ENCODE results near the gene PLCB2. TPM values are rescaled to one million over a fixed set of nuclear protein-coding genes. Genes with fewer than 3 reads are reported as not detected.

Gene PLCB2
- total RNA-seq, 1 experiment from 2014 or later, result 7.4 TPM

DNA sequence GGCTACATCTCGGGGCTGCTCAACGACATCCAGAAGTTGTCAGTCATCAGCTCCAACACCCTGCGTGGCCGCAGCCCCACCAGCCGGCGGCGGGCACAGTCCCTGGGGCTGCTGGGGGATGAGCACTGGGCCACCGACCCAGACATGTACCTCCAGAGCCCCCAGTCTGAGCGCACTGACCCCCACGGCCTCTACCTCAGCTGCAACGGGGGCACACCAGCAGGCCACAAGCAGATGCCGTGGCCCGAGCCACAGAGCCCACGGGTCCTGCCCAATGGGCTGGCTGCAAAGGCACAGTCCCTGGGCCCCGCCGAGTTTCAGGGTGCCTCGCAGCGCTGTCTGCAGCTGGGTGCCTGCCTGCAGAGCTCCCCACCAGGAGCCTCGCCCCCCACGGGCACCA, 41.9 kb downstream of the PLCB2 start:
- no peak overlapping the region for H2AFZ ChIP-seq (ENCODE audit: low read length)
- H3K27me3 ChIP-seq (ENCODE audit: insufficient read depth, low read length), result no peaks in the 10 kb centered on the region
- H2BK12ac ChIP-seq (ENCODE audit: insufficient read length, low read depth, low read length), result no peak overlapping the region
- H4K91ac ChIP-seq (ENCODE audit: insufficient read length, low read depth, low read length), result no peak overlapping the region
- no peaks in the 10 kb centered on the region for H3K9me3 ChIP-seq (ENCODE audit: control insufficient read depth, low read depth, low read length)
- no peak overlapping the region for H2BK15ac ChIP-seq (ENCODE audit: low read depth, low read length)
- no peak overlapping the region for H3T11ph ChIP-seq (ENCODE audit: low read length)
- no peak overlapping the region for H2BK5ac ChIP-seq (ENCODE audit: insufficient read length, low read length)
- DNase-seq, result no peak
- H4K20me1 ChIP-seq (ENCODE audit: control insufficient read depth, insufficient read depth, insufficient read length), result no peaks in the 10 kb centered on the region
- no peaks in the 10 kb centered on the region for H3K79me1 ChIP-seq (ENCODE audit: insufficient read depth, low read depth, low read length, poor library complexity, severe bottlenecking)
- H3K4me3 Mint-ChIP-seq, result no peak overlapping the region
- H2BK120ac ChIP-seq (ENCODE audit: low read depth, low read length, poor library complexity, severe bottlenecking), result no peak overlapping the region
- H3K36me3 Mint-ChIP-seq (ENCODE audit: insufficient read depth in 1 of 3, low read depth in 3 of 3), result no peaks in the 10 kb centered on the region; a peak in 2 of 7 replicates
- H3K27me3 Mint-ChIP-seq (ENCODE audit: low read depth), result no peaks in the 10 kb centered on the region; the same call in 1 of the 2 replicates
- H3K14ac ChIP-seq (ENCODE audit: insufficient read depth, low read length), result no peak overlapping the region
- WGBS (ENCODE audit: extremely low coverage, insufficient read length, low lambda C conversion rate), result no CpG with 5 or more reads among the region's 20 CpGs
- H3K4me2 ChIP-seq (ENCODE audit: insufficient read depth, insufficient read length, low read length), result no peak overlapping the region
- no peak for TF ChIP-seq CTCF (conservative IDR thresholded peaks at IDR 0.05)
- H3K23me2 ChIP-seq (ENCODE audit: insufficient read length, low read depth, low read length, poor library complexity, severe bottlenecking), result no peaks in the 10 kb centered on the region
- H3K27ac Mint-ChIP-seq, result no peak overlapping the region
- H3K9me3 Mint-ChIP-seq, result no peaks in the 10 kb centered on the region; a peak in 1 of 5 replicates
- no peaks in the 10 kb centered on the region for H3K4me1 ChIP-seq (ENCODE audit: insufficient read depth, low read length)
- no peaks in the 10 kb centered on the region for H3K79me2 ChIP-seq (ENCODE audit: insufficient read depth, low read length)
- H4K5ac ChIP-seq (ENCODE audit: insufficient read length, low read depth, low read length), result no peak overlapping the region
- H3K18ac ChIP-seq (ENCODE audit: insufficient read length, low read depth, low read length), result no peak overlapping the region
- H3K4ac ChIP-seq (ENCODE audit: low read depth, low read length), result no peak overlapping the region
- no peak overlapping the region for H3K27ac ChIP-seq (ENCODE audit: insufficient read length, low read depth, low read length)
- no peak overlapping the region for H3K56ac ChIP-seq (ENCODE audit: insufficient read length, low read depth, low read length)
- H4K8ac ChIP-seq (replicated peaks; ENCODE audit: insufficient read length, low read depth, low read length), result no peak overlapping the region
- no peak overlapping the region for H2AK5ac ChIP-seq (ENCODE audit: insufficient read length, low read length)
- H3K4me1 Mint-ChIP-seq, result peaks cover 15 to 31% of the 10 kb centered on the region in 2 experiments
- no peak overlapping the region for H2BK20ac ChIP-seq (ENCODE audit: low read depth, low read length, poor library complexity, severe bottlenecking)
- H3K9ac ChIP-seq (ENCODE audit: extremely low read depth, insufficient read length, low read length), result no peak overlapping the region
- no peak overlapping the region for H3K23ac ChIP-seq (ENCODE audit: insufficient read length, low read depth, low read length)

Data from H9 (cell line).